HFFc6 (cell line): ENCODE measurements around the gene ADAM11. TPM values are rescaled to one million over a fixed set of nuclear protein-coding genes. Genes with fewer than 3 reads are reported as not detected.

Source experiments
- DNase-seq: peaks from one replicate; pipeline ENCODE4 v3.0.0-alpha.2; 2018
- H3K27ac Mint-ChIP-seq: 2 replicates; pipeline ENCODE4 v1.8.0; 2020; ENCODE audit warnings: mild to moderate bottlenecking, mixed read lengths
- H3K27me3 Mint-ChIP-seq: 2 replicates; pipeline ENCODE4 v1.8.0; 2021; ENCODE audit warnings: mild to moderate bottlenecking, moderate library complexity, mixed read lengths; ENCODE audit not compliant: insufficient read depth
- H3K36me3 Mint-ChIP-seq: 2 replicates; pipeline ENCODE4 v1.8.0; 2021; ENCODE audit warnings: low read depth, mixed read lengths
- H3K4me1 Mint-ChIP-seq: 2 replicates; pipeline ENCODE4 v1.8.0; 2020; ENCODE audit warnings: low read depth, mixed read lengths
- H3K4me3 Mint-ChIP-seq: 2 replicates; pipeline ENCODE4 v1.8.0; 2020; ENCODE audit warnings: mild to moderate bottlenecking, moderate library complexity, mixed read lengths
- H3K9me3 Mint-ChIP-seq: 2 replicates; pipeline ENCODE4 v1.8.0; 2020; ENCODE audit warnings: mild to moderate bottlenecking, mixed read lengths
- total RNA-seq, 6 experiments: library from RNA; stranded (reverse); fragmentation: NEBNext Ultra II Directional; extraction: Animal tissue kit (Norgen Biotek cat#: 25700); gene quantifications; 2 replicates in 1 of 6; 3 replicates in 5 of 6; pipeline ENCODE4 v1.2.3, GENCODE V29; 2021
- TF ChIP-seq, protein P1 (sequence below): fragments of 200-600 bp; sonication (generic); IDR thresholded peaks from 2 replicates; pipeline ENCODE4 v1.5.0; 2021; ENCODE audit warnings: antibody characterized with exemption, mild to moderate bottlenecking

The ADAM11 gene
- total RNA-seq, 6 experiments from 2014 or later: 0.14 to 0.27 (median 0.16) TPM

DNA sequence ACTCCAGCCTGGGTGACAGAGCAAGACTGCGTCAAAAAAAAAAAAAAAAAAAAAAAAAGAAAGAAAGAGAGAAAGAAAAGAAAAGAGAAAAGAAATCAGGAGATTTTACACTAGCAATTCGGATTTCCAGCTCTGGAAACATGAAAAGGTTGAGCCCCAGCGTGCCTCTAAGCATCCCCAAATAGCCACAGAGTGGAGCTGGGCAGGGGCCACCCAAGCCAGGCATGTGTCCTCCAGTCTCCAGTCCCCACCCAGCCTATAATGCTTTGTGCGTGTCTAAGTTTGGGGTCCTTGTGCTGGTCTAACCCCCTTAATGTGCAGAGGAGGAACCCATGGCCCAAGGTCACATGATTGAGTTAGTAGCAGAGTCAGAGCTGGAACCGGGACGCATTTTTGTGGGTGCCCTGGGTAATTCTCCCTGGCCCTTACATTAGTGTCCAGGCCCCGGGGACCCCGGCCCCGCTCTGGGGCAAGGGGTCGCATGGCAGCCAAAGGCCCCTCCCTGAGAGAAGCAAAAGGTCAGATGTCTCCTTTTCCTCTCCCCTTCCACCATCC is 19.9 kb downstream of the ADAM11 start:
- H3K27ac Mint-ChIP-seq: no peak overlapping the region
- TF ChIP-seq, protein P1, sequence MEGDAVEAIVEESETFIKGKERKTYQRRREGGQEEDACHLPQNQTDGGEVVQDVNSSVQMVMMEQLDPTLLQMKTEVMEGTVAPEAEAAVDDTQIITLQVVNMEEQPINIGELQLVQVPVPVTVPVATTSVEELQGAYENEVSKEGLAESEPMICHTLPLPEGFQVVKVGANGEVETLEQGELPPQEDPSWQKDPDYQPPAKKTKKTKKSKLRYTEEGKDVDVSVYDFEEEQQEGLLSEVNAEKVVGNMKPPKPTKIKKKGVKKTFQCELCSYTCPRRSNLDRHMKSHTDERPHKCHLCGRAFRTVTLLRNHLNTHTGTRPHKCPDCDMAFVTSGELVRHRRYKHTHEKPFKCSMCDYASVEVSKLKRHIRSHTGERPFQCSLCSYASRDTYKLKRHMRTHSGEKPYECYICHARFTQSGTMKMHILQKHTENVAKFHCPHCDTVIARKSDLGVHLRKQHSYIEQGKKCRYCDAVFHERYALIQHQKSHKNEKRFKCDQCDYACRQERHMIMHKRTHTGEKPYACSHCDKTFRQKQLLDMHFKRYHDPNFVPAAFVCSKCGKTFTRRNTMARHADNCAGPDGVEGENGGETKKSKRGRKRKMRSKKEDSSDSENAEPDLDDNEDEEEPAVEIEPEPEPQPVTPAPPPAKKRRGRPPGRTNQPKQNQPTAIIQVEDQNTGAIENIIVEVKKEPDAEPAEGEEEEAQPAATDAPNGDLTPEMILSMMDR: no peak
- H3K9me3 Mint-ChIP-seq: no peaks in the 10 kb centered on the region
- H3K27me3 Mint-ChIP-seq: peaks cover 4% of the 10 kb centered on the region
- no peaks in the 10 kb centered on the region for H3K4me1 Mint-ChIP-seq
- H3K36me3 Mint-ChIP-seq: no peaks in the 10 kb centered on the region
- DNase-seq: no peak
- peak overlapping the region; percentile 80 for H3K4me3 Mint-ChIP-seq

DNA sequence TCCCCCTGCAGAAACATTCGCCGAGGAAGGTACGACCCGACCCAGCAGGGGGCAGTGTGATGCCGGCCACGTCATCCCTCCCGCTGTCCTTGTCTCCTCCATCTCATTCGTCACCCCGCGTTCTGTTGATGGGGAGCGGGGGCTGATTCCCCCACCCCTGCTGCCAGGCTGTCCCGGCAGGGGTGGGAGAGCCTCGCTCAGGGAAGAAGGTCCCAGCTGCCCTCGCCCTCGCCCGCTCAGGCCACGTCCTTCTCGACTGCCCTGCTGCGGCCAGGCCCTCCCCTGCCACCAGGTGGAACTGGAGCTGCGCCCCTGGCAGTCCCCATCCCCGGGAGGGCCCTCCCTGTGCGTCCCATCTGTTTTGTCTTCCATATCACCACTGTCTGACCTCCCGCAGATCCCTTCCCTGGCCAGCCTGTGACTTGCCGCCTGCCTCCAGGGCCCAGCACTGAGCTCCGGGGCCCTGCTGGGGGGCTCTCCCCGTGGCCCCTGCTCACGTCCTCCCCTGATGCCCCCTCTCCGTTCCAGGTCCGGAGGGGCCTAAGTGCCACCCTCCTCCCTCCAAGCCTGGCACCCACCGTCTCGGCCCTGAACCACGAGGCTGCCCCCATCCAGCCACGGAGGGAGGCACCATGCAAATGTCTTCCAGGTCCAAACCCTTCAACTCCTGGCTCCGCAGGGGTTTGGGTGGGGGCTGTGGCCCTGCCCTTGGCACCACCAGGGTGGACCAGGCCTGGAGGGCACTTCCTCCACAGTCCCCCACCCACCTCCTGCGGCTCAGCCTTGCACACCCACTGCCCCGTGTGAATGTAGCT is 20.6 kb downstream of the ADAM11 start:
- Mint-ChIP-seq H3K27ac (peak overlapping the region; percentile 81), H3K36me3 (no peaks in the 10 kb centered on the region), H3K9me3 (no peaks in the 10 kb centered on the region), H3K4me1 (no peaks in the 10 kb centered on the region), H3K4me3 (peak overlapping the region; percentile 80), H3K27me3 (peaks cover 2% of the 10 kb centered on the region; the same call in 1 of the 2 replicates)
- TF ChIP-seq, protein P1: peak; percentile 97
- DNase-seq: peak; percentile 68

DNA sequence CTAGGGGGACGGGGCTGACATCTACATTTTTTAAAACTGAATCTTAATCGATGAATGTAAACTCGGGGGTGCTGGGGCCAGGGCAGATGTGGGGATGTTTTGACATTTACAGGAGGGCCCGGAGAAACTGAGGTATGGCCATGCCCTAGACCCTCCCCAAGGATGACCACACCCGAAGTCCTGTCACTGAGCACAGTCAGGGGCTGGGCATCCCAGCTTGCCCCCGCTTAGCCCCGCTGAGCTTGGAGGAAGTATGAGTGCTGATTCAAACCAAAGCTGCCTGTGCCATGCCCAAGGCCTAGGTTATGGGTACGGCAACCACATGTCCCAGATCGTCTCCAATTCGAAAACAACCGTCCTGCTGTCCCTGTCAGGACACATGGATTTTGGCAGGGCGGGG is 21.4 kb downstream of the ADAM11 start:
- no peak for DNase-seq
- Mint-ChIP-seq H3K4me1 (no peaks in the 10 kb centered on the region), H3K27me3 (peaks cover 2% of the 10 kb centered on the region; the same call in 1 of the 2 replicates), H3K36me3 (no peaks in the 10 kb centered on the region), H3K9me3 (no peaks in the 10 kb centered on the region), H3K4me3 (no peak overlapping the region), H3K27ac (0 out of 2 replicates have a peak overlapping the region, but pooled peaks have one; percentile 7)
- TF ChIP-seq, protein P1: no peak

DNA sequence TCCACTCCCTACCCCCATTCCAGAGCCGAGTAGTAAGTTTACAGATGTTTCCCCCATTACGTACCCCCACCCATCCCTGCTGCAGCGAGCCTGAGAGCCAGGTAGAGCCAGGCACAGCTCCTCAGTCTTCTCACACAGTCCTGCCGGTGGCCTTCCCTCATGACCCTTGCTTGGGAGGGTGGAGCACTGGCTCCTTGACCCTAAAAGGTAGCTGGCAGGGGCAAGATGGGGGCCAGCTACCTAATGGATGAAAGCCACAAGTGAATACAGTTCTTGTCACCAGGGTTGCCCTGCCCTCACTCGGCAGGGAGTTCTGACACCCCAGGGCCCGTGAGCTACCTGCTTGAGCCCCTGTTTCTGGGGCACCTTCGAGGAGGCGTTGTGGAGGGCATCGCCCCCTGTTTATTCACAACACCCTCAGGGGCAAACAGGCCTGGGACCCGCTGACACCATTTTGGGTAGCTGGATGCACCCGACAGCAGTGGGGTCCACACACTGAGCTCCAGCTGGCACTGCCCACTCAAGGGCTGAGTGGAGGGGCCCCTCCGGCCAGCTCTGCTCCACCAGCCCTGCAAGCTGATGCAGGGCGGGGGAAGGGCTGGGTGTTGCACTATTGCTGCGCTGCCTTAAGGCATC is 22.2 kb downstream of the ADAM11 start:
- H3K36me3 Mint-ChIP-seq: no peaks in the 10 kb centered on the region
- no peaks in the 10 kb centered on the region for H3K4me1 Mint-ChIP-seq
- peaks cover 2% of the 10 kb centered on the region; the same call in 1 of the 2 replicates for H3K27me3 Mint-ChIP-seq
- TF ChIP-seq, protein P1: no peak
- no peak overlapping the region for H3K27ac Mint-ChIP-seq
- H3K9me3 Mint-ChIP-seq: no peaks in the 10 kb centered on the region
- no peak for DNase-seq
- H3K4me3 Mint-ChIP-seq: no peak overlapping the region

DNA sequence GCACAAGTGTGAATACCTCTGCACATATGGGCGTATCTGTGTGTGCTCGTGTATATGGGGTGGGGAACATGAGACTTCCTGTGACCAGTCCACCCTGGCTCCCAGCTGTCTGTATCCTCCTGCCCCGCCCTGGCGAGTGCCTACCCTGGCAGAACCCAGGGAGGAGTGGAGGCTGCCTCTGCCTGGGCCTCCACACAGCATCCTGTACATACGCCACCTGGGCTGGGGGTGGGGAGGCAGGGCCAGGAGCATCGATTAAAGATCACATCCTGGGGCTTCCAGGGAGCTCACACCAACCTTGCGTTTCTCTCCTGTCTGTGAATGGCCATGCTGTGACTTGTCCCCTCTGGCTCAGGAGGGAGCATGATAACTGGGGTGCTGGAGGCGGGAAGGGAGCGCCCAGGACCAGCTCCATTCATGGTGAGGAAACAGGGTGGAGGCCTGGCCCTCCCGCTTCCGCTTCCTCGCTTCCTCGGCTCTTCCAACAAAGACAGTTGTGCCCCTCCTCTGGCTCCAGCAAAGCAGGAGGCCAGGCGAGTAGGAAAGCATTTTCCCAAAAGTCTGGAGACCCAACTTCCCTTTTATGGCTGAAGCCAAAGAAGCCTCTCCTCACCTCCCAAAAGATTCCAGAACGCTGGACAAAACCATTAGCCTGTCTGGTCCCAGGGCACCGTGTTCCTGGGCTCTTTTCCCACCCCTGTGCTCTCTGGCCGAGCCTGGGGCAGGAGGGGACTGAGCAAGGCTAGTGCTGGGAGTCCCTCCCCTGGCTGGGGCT is 22.9 kb downstream of the ADAM11 start:
- DNase-seq: no peak
- H3K27me3 Mint-ChIP-seq: peaks cover 2% of the 10 kb centered on the region; the same call in 1 of the 2 replicates
- no peaks in the 10 kb centered on the region for H3K9me3 Mint-ChIP-seq
- H3K4me1 Mint-ChIP-seq: no peaks in the 10 kb centered on the region
- H3K36me3 Mint-ChIP-seq: no peaks in the 10 kb centered on the region
- H3K27ac Mint-ChIP-seq: no peak overlapping the region
- TF ChIP-seq, protein P1: no peak
- no peak overlapping the region for H3K4me3 Mint-ChIP-seq
